Ovary (tissue), 3 donors: ENCODE results near the gene TRUB1.

Source experiments
- EP300 ChIP-seq: sonication (generic); formaldehyde crosslinking; IDR thresholded peaks from one replicate; pipeline ENCODE4 v1.6.1; 2017; ENCODE audit warnings: antibody characterized with exemption
- POLR2A ChIP-seq: fragments of 450-650 bp; IDR thresholded peaks from one replicate; pipeline ENCODE4 v1.6.1; 2017; ENCODE audit warnings: antibody characterized with exemption, mild to moderate bottlenecking, moderate library complexity
- TF ChIP-seq, protein P1 (sequence below), 3 donors: fragments of 450-650 bp in 2 of 3; fragments of 200-600 bp in 1 of 3; IDR thresholded peaks; one replicate each; pipeline versions ENCODE4 v1.5.1 to v1.8.0; 2016 to 2022; ENCODE audit warnings: antibody characterized with exemption in 3 of 3, mild to moderate bottlenecking in 1 of 3
- donor health status: DM: no; HTN: no; CAD: no.

DNA sequence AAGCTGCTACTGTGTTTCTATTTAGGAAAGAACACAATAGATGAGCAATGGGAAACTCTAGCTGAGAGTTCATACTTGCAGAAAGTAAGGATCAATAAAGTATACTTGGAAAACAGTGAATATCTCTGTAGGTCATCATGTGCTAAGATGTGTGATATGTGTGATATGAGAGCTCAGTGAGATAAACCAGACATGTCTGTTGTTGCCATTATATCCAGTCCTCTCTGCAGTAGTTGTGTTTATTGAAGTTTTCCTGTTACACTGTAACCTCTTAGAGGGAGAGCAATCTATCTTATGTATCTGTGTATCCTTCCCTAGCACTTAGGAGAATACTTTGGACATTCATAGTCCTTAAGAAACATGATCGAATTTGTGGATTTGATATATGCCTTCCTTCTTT is 19.1 kb downstream of the TRUB1 start:
- TF ChIP-seq, protein P1, sequence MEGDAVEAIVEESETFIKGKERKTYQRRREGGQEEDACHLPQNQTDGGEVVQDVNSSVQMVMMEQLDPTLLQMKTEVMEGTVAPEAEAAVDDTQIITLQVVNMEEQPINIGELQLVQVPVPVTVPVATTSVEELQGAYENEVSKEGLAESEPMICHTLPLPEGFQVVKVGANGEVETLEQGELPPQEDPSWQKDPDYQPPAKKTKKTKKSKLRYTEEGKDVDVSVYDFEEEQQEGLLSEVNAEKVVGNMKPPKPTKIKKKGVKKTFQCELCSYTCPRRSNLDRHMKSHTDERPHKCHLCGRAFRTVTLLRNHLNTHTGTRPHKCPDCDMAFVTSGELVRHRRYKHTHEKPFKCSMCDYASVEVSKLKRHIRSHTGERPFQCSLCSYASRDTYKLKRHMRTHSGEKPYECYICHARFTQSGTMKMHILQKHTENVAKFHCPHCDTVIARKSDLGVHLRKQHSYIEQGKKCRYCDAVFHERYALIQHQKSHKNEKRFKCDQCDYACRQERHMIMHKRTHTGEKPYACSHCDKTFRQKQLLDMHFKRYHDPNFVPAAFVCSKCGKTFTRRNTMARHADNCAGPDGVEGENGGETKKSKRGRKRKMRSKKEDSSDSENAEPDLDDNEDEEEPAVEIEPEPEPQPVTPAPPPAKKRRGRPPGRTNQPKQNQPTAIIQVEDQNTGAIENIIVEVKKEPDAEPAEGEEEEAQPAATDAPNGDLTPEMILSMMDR (IDR thresholded peaks at IDR 0.05), result no peak
- no peak for TF ChIP-seq POLR2A
- TF ChIP-seq EP300, result no peak
